ENCODE data around the gene GFOD1.
"Not testable (repeated sequence)": the region's sequence is repeated elsewhere in the genome, so short reads cannot be mapped to it uniquely, and the experiment has no call there.

The GFOD1 gene

GRCh38 chr6:13407709-13408695, 79.4 kb downstream of the GFOD1 start:
- H3K4me3 ChIP-seq (ENCODE audit: low read depth, low read length) = no peak overlapping the region

GRCh38 chr6:13407368-13407708, 80.1 kb downstream of the GFOD1 start:
- no peak overlapping the region for H3K4me3 ChIP-seq (ENCODE audit: low read depth, low read length)

GRCh38 chr6:13406781-13407180, 80.6 kb downstream of the GFOD1 start:
- no peak overlapping the region for H3K4me3 ChIP-seq (ENCODE audit: low read depth, low read length)

GRCh38 chr6:13405961-13406477, 81.4 kb downstream of the GFOD1 start:
- H3K4me3 ChIP-seq (ENCODE audit: low read depth, low read length) = no peak overlapping the region

- no peak overlapping the region for H3K4me3 ChIP-seq (ENCODE audit: low read depth, low read length)
Measured at GRCh38 chr6:13404892-13405254, 82.5 kb downstream of the GFOD1 start.

- H3K4me3 ChIP-seq (ENCODE audit: low read depth, low read length) = no peak overlapping the region
Measured at GRCh38 chr6:13404228-13404891, 83.0 kb downstream of the GFOD1 start.

- H3K4me3 ChIP-seq (ENCODE audit: low read depth, low read length) = no peak overlapping the region
Measured at GRCh38 chr6:13402711-13403110, 84.7 kb downstream of the GFOD1 start.

GRCh38 chr6:13400772-13401171, 86.6 kb downstream of the GFOD1 start:
- no peak overlapping the region for H3K4me3 ChIP-seq (ENCODE audit: low read depth, low read length)

GRCh38 chr6:13398421-13398994, 88.9 kb downstream of the GFOD1 start:
- H3K4me3 ChIP-seq (ENCODE audit: low read depth, low read length) = no peak overlapping the region

GRCh38 chr6:13398069-13398381, 89.4 kb downstream of the GFOD1 start:
- no peak overlapping the region for H3K4me3 ChIP-seq (ENCODE audit: low read depth, low read length)

- no peak overlapping the region for H3K4me3 ChIP-seq (ENCODE audit: low read depth, low read length)
Measured at GRCh38 chr6:13397359-13398068, 89.9 kb downstream of the GFOD1 start.

- H3K4me3 ChIP-seq (ENCODE audit: low read depth, low read length) = no peak overlapping the region
Measured at GRCh38 chr6:13396241-13396792, 91.1 kb downstream of the GFOD1 start.

GRCh38 chr6:13395272-13396237, 91.8 kb downstream of the GFOD1 start:
- H3K4me3 ChIP-seq (ENCODE audit: low read depth, low read length) = no peak overlapping the region

GRCh38 chr6:13392462-13392861, 94.9 kb downstream of the GFOD1 start:
- H3K4me3 ChIP-seq (ENCODE audit: low read depth, low read length) = no peak overlapping the region

- H3K4me3 ChIP-seq (ENCODE audit: low read depth, low read length) = no peak overlapping the region
Measured at GRCh38 chr6:13391537-13391936, 95.9 kb downstream of the GFOD1 start.

GRCh38 chr6:13390658-13391057, 96.7 kb downstream of the GFOD1 start:
- no peak overlapping the region for H3K4me3 ChIP-seq (ENCODE audit: low read depth, low read length)

GRCh38 chr6:13389237-13389636, 98.2 kb downstream of the GFOD1 start:
- not testable (repeated sequence) for H3K4me3 ChIP-seq (ENCODE audit: low read depth, low read length)

- not testable (repeated sequence) for H3K4me3 ChIP-seq (ENCODE audit: low read depth, low read length)
Measured at GRCh38 chr6:13388769-13389168, 98.6 kb downstream of the GFOD1 start.

- H3K4me3 ChIP-seq (ENCODE audit: low read depth, low read length) = no peak overlapping the region
Measured at GRCh38 chr6:13384966-13385365, 102.4 kb downstream of the GFOD1 start.

GRCh38 chr6:13384506-13384905, 102.9 kb downstream of the GFOD1 start:
- H3K4me3 ChIP-seq (ENCODE audit: low read depth, low read length) = no peak overlapping the region
